Measurements from ENCODE around the gene TEX50. TPM values are rescaled to one million over a fixed set of nuclear protein-coding genes. Genes with fewer than 3 reads are reported as not detected.

TEX50 gene
- total RNA-seq, 1 experiment from 2014 or later = not detected

DNA sequence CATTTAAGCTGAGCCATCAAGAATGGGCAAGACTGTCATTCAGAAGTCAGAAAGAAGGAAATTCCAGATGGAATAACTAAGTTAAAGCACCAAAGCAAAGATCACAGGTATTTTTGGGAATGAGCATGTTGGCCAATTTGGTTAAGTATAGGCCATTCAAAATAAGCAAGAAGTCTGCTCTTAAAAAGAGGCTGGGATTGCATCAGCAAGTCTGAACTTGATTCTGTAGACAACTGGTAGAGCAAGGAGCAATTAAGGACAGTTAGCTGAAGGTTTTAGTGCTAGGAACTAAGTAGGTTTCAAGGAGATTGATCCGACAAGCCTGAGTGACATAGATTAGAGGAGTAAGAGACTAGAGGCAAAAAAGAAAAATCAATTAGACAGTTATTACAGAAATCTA is 26.1 kb downstream of the TEX50 start:
- Histone ChIP-seq H2AFZ (ENCODE audit: low read length) (no peak overlapping the region), H3K27ac (ENCODE audit: low read length) (no peak overlapping the region), H3K4me1 (ENCODE audit: insufficient read depth, low read length) (peaks cover under 1% of the 10 kb centered on the region; the same call in 1 of the 2 replicates), H3K9me2 (replicated peaks; ENCODE audit: low read length) (no peaks in the 10 kb centered on the region), H3K36me3 (ENCODE audit: low read depth, low read length) (no peaks in the 10 kb centered on the region), H4K20me1 (ENCODE audit: low read length) (no peaks in the 10 kb centered on the region), H3K9ac (ENCODE audit: low read length) (no peak overlapping the region), H3F3A (ENCODE audit: low read length, unreplicated experiment) (no peaks in the 10 kb centered on the region), H3K9me3 (ENCODE audit: low read length) (no peaks in the 10 kb centered on the region), H3K27me3 (ENCODE audit: low read length) (no peaks in the 10 kb centered on the region), H3K4me3 (ENCODE audit: low read length) (no peak overlapping the region), H3K4me2 (ENCODE audit: low read length) (no peak overlapping the region), H3K79me2 (ENCODE audit: low read length) (no peaks in the 10 kb centered on the region)
- no TSS peak for BruUV-seq (replicated peaks)
- ChIA-PET CTCF (interaction anchor here (1.0 kb wide), 1 partner anchor 154 kb away, joined by 5 read pairs; no protein-coding TSS in a partner anchor), POLR2A (ENCODE audit: unreplicated experiment) (no interaction called here)
- ATAC-seq (no peak), DNase-seq (no peak)
- intact Hi-C loops (cut with micrococcal nuclease) = no loop called here
- TF ChIP-seq CTCF (conservative IDR thresholded peaks at IDR 0.05; ENCODE audit: low read depth, low read length) (no peak), EZH2phosphoT487 (IDR thresholded peaks at IDR 0.05; ENCODE audit: borderline replicate concordance, low read length) (no peak), EZH2 (IDR thresholded peaks at IDR 0.05; ENCODE audit: low read length, unreplicated experiment) (no peak)

- ChIA-PET POLR2A (ENCODE audit: unreplicated experiment) (no interaction called here), CTCF (no interaction called here)
- no peaks in the 10 kb centered on the region for H3K36me3 ChIP-seq (ENCODE audit: low read depth, low read length)
- no peaks in the 10 kb centered on the region for H3K27me3 ChIP-seq (ENCODE audit: low read length)
- TF ChIP-seq EZH2 (IDR thresholded peaks at IDR 0.05; ENCODE audit: low read length, unreplicated experiment) (no peak), CTCF (conservative IDR thresholded peaks at IDR 0.05; ENCODE audit: low read depth, low read length) (no peak), EZH2phosphoT487 (IDR thresholded peaks at IDR 0.05; ENCODE audit: borderline replicate concordance, low read length) (no peak)
- intact Hi-C loops (cut with micrococcal nuclease) = no loop called here
- no peak for ATAC-seq
- H3K9ac ChIP-seq (ENCODE audit: low read length) = no peak overlapping the region
- H3K4me2 ChIP-seq (ENCODE audit: low read length) = no peak overlapping the region
- H3F3A ChIP-seq (ENCODE audit: low read length, unreplicated experiment) = no peaks in the 10 kb centered on the region
- no peaks in the 10 kb centered on the region for H4K20me1 ChIP-seq (ENCODE audit: low read length)
- BruUV-seq (replicated peaks) = no TSS peak
- H3K4me1 ChIP-seq (ENCODE audit: insufficient read depth, low read length) = peaks cover 5% of the 10 kb centered on the region
- no peak for DNase-seq
- H3K79me2 ChIP-seq (ENCODE audit: low read length) = no peaks in the 10 kb centered on the region
- H3K9me3 ChIP-seq (ENCODE audit: low read length) = no peaks in the 10 kb centered on the region
- H2AFZ ChIP-seq (ENCODE audit: low read length) = no peak overlapping the region
- H3K4me3 ChIP-seq (ENCODE audit: low read length) = no peak overlapping the region
- no peak overlapping the region for H3K27ac ChIP-seq (ENCODE audit: low read length)
- H3K9me2 ChIP-seq (replicated peaks; ENCODE audit: low read length) = no peaks in the 10 kb centered on the region
These were observed 26.6 kb downstream of the TEX50 start for GRCh38 chr1:173661763-173662162.

- ChIA-PET POLR2A (ENCODE audit: unreplicated experiment) (no interaction called here), CTCF (no interaction called here)
- no peak overlapping the region for H3K27ac ChIP-seq (ENCODE audit: low read length)
- H3K9ac ChIP-seq (ENCODE audit: low read length) = no peak overlapping the region
- TF ChIP-seq CTCF (conservative IDR thresholded peaks at IDR 0.05; ENCODE audit: low read depth, low read length) = no peak
- TF ChIP-seq EZH2 (IDR thresholded peaks at IDR 0.05; ENCODE audit: low read length, unreplicated experiment) = no peak
- no peak for TF ChIP-seq EZH2phosphoT487 (IDR thresholded peaks at IDR 0.05; ENCODE audit: borderline replicate concordance, low read length)
- no peak for DNase-seq
- H3K9me3 ChIP-seq (ENCODE audit: low read length) = no peaks in the 10 kb centered on the region
- H3F3A ChIP-seq (ENCODE audit: low read length, unreplicated experiment) = no peaks in the 10 kb centered on the region
- intact Hi-C loops (cut with micrococcal nuclease) = no loop called here
- no peaks in the 10 kb centered on the region for H3K79me2 ChIP-seq (ENCODE audit: low read length)
- H3K4me1 ChIP-seq (ENCODE audit: insufficient read depth, low read length) = peaks cover 10% of the 10 kb centered on the region
- no peak for ATAC-seq
- H3K4me3 ChIP-seq (ENCODE audit: low read length) = no peak overlapping the region
- no peak overlapping the region for H2AFZ ChIP-seq (ENCODE audit: low read length)
- no peaks in the 10 kb centered on the region for H3K27me3 ChIP-seq (ENCODE audit: low read length)
- BruUV-seq (replicated peaks) = no TSS peak
- no peaks in the 10 kb centered on the region for H4K20me1 ChIP-seq (ENCODE audit: low read length)
- no peak overlapping the region for H3K4me2 ChIP-seq (ENCODE audit: low read length)
- H3K9me2 ChIP-seq (replicated peaks; ENCODE audit: low read length) = no peaks in the 10 kb centered on the region
- no peaks in the 10 kb centered on the region for H3K36me3 ChIP-seq (ENCODE audit: low read depth, low read length)
These were observed 28.0 kb downstream of the TEX50 start for GRCh38 chr1:173663159-173663558.
